Neural cell (in vitro differentiated cells): Measurements from ENCODE around the gene SP2. TPM values are rescaled to one million over a fixed set of nuclear protein-coding genes. Genes with fewer than 3 reads are reported as not detected.

Source experiments
- H2AFZ ChIP-seq: fragments of 200-600, 300-800 bp; sonication (generic), shearing (Covaris generic); 2 replicates; pipeline ENCODE4 v1.6.0; 2014; ENCODE audit warnings: low read depth, mild to moderate bottlenecking, antibody characterized with exemption, low read length, moderate library complexity
- H3F3A ChIP-seq: fragments of 200-600 bp; shearing (Covaris generic); 2 replicates; pipeline ENCODE4 v1.6.1; 2016; ENCODE audit warnings: mild to moderate bottlenecking, moderate library complexity, mixed read lengths, antibody characterized with exemption, low read length; ENCODE audit not compliant: insufficient read depth, poor library complexity, severe bottlenecking
- H3K27ac ChIP-seq: fragments of 200-600, 300-800 bp; sonication (generic), shearing (Covaris generic); 2 replicates; pipeline ENCODE4 v1.5.1; 2014; ENCODE audit warnings: mild to moderate bottlenecking, low read length, moderate library complexity
- H3K27me3 ChIP-seq: fragments of 300-800, 200-600 bp; sonication (generic), shearing (Covaris generic); 2 replicates; pipeline ENCODE4 v1.6.0; 2014; ENCODE audit warnings: mild to moderate bottlenecking, low read depth, low read length, moderate library complexity; ENCODE audit not compliant: insufficient read depth
- H3K36me3 ChIP-seq: fragments of 300-800, 200-600 bp; sonication (generic), shearing (Covaris generic); 2 replicates; pipeline ENCODE4 v1.5.1; 2014; ENCODE audit warnings: mild to moderate bottlenecking, antibody characterized with exemption, low read length, moderate library complexity; ENCODE audit not compliant: insufficient read depth
- H3K4me2 ChIP-seq: fragments of 300-800, 200-600 bp; sonication (generic), shearing (Covaris generic); 2 replicates; pipeline ENCODE4 v1.6.0; 2014; ENCODE audit warnings: mild to moderate bottlenecking, low read length
- H3K4me3 ChIP-seq: fragments of 300-800, 200-600 bp; sonication (generic), shearing (Covaris generic); 2 replicates; pipeline ENCODE4 v1.5.1; 2014; ENCODE audit warnings: mild to moderate bottlenecking, low read length, moderate library complexity
- H3K79me2 ChIP-seq: fragments of 200-600 bp; shearing (Covaris generic); replicated peaks from 2 replicates; pipeline ENCODE4 v1.6.0; 2014; ENCODE audit warnings: mild to moderate bottlenecking, low read length, moderate library complexity; ENCODE audit not compliant: insufficient read depth
- H3K9ac ChIP-seq: fragments of 300-800, 200-600 bp; sonication (generic), shearing (Covaris generic); 2 replicates; pipeline ENCODE4 v1.6.1; 2016; ENCODE audit warnings: mild to moderate bottlenecking, low read length, mixed read lengths
- H3K9me2 ChIP-seq: fragments of 200-600 bp; shearing (Covaris generic); 2 replicates; pipeline ENCODE4 v1.6.1; 2016; ENCODE audit warnings: mild to moderate bottlenecking, low read length, mixed read lengths; ENCODE audit not compliant: insufficient read depth
- H3K9me3 ChIP-seq: fragments of 200-600, 300-800 bp; sonication (generic), shearing (Covaris generic); 2 replicates; pipeline ENCODE4 v1.6.1; 2016; ENCODE audit warnings: mild to moderate bottlenecking, mixed run types, low read length, moderate library complexity, mixed read lengths
- H4K20me1 ChIP-seq: fragments of 200-600 bp; shearing (Covaris generic); 2 replicates; pipeline ENCODE4 v1.6.1; 2016; ENCODE audit warnings: mild to moderate bottlenecking, mixed run types; ENCODE audit not compliant: insufficient read depth
- EP300 ChIP-seq: fragments of 450-650 bp; conservative IDR thresholded peaks from 2 replicates; pipeline ENCODE4 v1.6.1; 2014; ENCODE audit warnings: antibody characterized with exemption, mild to moderate bottlenecking, moderate library complexity; ENCODE audit not compliant: poor library complexity, severe bottlenecking
- EZH2 ChIP-seq: fragments of 200-600, 300-800 bp; shearing (Covaris generic), sonication (generic); IDR thresholded peaks from 2 replicates; pipeline ENCODE4 v1.6.1; 2014; ENCODE audit warnings: antibody characterized with exemption, low read length, borderline replicate concordance, mild to moderate bottlenecking; ENCODE audit not compliant: insufficient read depth, poor library complexity, severe bottlenecking
- MXI1 ChIP-seq: fragments of 450-650 bp; conservative IDR thresholded peaks from 2 replicates; pipeline ENCODE4 v1.6.1; 2014; ENCODE audit warnings: antibody characterized with exemption, mild to moderate bottlenecking; ENCODE audit not compliant: poor library complexity, severe bottlenecking
- POLR2AphosphoS5 ChIP-seq: IDR thresholded peaks from 2 replicates; pipeline ENCODE4 v1.6.1; 2012
- RAD21 ChIP-seq: fragments of 450-650 bp; conservative IDR thresholded peaks from 2 replicates; pipeline ENCODE4 v1.6.1; 2014; ENCODE audit warnings: antibody characterized with exemption, mild to moderate bottlenecking, moderate library complexity
- SMC3 ChIP-seq: fragments of 450-650 bp; conservative IDR thresholded peaks from 2 replicates; pipeline ENCODE4 v1.6.1; 2014; ENCODE audit warnings: antibody characterized with exemption, mild to moderate bottlenecking, moderate library complexity; ENCODE audit not compliant: poor library complexity
- TAF1 ChIP-seq: IDR thresholded peaks from 2 replicates; pipeline ENCODE4 v1.6.1; 2012; ENCODE audit warnings: low read depth
- polyA plus RNA-seq: library from polyadenylated mRNA; depleted of rRNA; stranded (reverse); fragments of >200 nt; gene quantifications from 2 replicates; pipeline ENCODE4 v1.2.3, GENCODE V29; 2014
- TF ChIP-seq, protein P1 (sequence below): IDR thresholded peaks from 2 replicates; pipeline ENCODE4 v1.6.1; 2012; ENCODE audit warnings: borderline replicate concordance
- TF ChIP-seq, protein P2 (sequence below): fragments of 450-650 bp; IDR thresholded peaks from 2 replicates; pipeline ENCODE4 v1.5.1; 2014; ENCODE audit warnings: antibody characterized with exemption, mild to moderate bottlenecking, moderate library complexity; ENCODE audit not compliant: poor library complexity, severe bottlenecking

Gene SP2
- polyA plus RNA-seq, 1 donor from 2014 or later = 0.25 TPM

- Histone ChIP-seq H3K79me2 (peaks cover 4% of the 10 kb centered on the region), H3K9ac (no peak overlapping the region), H3K4me2 (no peak overlapping the region), H3K4me3 (no peak overlapping the region), H3K36me3 (no peaks in the 10 kb centered on the region), H3K27me3 (no peaks in the 10 kb centered on the region), H4K20me1 (no peaks in the 10 kb centered on the region), H3F3A (no peaks in the 10 kb centered on the region), H3K9me3 (no peaks in the 10 kb centered on the region), H3K9me2 (no peaks in the 10 kb centered on the region), H2AFZ (no peak overlapping the region), H3K27ac (no peak overlapping the region)
- TF ChIP-seq EZH2 (no peak), EP300 (no peak), POLR2AphosphoS5 (no peak), MXI1 (no peak)
Measured at GRCh38 chr17:47913050-47913449, 17.0 kb downstream of the SP2 start.

DNA sequence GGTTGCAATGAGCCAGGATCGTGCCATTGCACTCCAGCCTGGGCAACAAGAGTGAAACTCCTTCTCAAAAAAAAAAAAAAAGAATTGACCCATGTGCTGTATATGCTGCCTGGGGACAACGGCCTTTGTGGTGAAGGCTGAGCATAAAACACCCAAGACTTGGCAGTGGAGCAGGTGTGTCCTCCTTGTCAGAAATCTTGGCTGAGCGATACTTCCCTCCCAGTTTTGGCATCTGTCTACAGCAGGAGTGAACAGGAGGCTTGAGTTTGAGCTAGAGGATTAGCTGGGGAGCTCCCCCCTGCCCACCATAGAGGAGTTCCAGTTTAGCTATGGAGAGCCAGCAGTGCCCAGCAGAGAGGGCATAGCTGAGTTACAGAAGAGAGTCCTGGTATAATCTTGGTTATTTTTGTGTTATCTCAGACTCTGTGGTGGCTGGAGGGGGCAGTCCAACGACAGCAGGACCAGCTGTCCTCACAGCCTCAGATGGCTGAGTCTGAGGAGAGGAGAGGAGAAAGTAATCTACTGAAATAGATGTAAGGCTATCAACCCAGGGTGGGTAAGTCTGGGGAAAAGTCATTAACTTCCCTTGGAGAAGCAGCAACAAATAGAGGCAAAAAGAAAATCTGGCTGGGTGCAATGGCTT, 18.4 kb downstream of the SP2 start:
- Histone ChIP-seq H3K4me2 (no peak overlapping the region), H3K9ac (no peak overlapping the region), H3K36me3 (no peaks in the 10 kb centered on the region), H3K79me2 (peaks cover 4% of the 10 kb centered on the region), H3F3A (no peaks in the 10 kb centered on the region), H4K20me1 (no peaks in the 10 kb centered on the region), H3K4me3 (no peak overlapping the region), H3K27me3 (no peaks in the 10 kb centered on the region), H3K27ac (no peak overlapping the region), H2AFZ (no peak overlapping the region), H3K9me2 (no peaks in the 10 kb centered on the region), H3K9me3 (no peaks in the 10 kb centered on the region)
- TF ChIP-seq, protein P1, sequence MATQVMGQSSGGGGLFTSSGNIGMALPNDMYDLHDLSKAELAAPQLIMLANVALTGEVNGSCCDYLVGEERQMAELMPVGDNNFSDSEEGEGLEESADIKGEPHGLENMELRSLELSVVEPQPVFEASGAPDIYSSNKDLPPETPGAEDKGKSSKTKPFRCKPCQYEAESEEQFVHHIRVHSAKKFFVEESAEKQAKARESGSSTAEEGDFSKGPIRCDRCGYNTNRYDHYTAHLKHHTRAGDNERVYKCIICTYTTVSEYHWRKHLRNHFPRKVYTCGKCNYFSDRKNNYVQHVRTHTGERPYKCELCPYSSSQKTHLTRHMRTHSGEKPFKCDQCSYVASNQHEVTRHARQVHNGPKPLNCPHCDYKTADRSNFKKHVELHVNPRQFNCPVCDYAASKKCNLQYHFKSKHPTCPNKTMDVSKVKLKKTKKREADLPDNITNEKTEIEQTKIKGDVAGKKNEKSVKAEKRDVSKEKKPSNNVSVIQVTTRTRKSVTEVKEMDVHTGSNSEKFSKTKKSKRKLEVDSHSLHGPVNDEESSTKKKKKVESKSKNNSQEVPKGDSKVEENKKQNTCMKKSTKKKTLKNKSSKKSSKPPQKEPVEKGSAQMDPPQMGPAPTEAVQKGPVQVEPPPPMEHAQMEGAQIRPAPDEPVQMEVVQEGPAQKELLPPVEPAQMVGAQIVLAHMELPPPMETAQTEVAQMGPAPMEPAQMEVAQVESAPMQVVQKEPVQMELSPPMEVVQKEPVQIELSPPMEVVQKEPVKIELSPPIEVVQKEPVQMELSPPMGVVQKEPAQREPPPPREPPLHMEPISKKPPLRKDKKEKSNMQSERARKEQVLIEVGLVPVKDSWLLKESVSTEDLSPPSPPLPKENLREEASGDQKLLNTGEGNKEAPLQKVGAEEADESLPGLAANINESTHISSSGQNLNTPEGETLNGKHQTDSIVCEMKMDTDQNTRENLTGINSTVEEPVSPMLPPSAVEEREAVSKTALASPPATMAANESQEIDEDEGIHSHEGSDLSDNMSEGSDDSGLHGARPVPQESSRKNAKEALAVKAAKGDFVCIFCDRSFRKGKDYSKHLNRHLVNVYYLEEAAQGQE = no peak
- TF ChIP-seq MXI1 (no peak), SMC3 (no peak)

DNA sequence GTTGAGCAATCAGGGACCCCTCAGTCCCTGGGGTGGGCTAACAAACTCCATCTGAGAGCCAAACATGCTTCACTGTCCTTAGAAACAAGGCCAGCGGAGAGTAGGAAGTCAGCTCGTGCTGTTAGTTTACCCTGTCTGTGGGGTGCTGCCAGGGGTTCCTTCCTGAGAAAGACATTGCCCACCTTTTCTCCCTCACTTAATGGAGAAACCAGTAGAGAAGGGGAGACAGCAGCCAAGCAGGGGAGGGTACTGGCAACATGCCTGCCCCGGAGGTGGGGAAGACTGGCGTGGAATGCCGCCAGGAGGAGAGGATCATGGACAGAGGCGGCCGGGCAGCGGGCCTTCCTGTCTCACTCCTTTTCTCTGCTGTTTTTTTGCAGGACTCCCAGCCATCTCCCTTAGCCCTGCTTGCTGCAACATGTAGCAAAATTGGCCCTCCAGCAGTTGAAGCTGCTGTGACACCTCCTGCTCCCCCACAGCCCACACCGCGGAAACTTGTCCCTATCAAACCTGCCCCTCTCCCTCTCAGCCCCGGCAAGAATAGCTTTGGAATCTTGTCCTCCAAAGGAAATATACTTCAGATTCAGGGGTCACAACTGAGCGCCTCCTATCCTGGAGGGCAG, 19.9 kb downstream of the SP2 start:
- Histone ChIP-seq H3K27me3 (no peaks in the 10 kb centered on the region), H3K4me3 (no peak overlapping the region)

More for the DNA sequence above, 19.9 kb downstream of the SP2 start:
- Histone ChIP-seq H3K9ac (no peak overlapping the region), H2AFZ (no peak overlapping the region), H3K79me2 (no peaks in the 10 kb centered on the region), H3K36me3 (no peaks in the 10 kb centered on the region), H4K20me1 (no peaks in the 10 kb centered on the region), H3K9me2 (no peaks in the 10 kb centered on the region), H3K27ac (no peak overlapping the region), H3K9me3 (no peaks in the 10 kb centered on the region), H3F3A (no peaks in the 10 kb centered on the region), H3K4me2 (no peak overlapping the region)
- TF ChIP-seq, protein P2, sequence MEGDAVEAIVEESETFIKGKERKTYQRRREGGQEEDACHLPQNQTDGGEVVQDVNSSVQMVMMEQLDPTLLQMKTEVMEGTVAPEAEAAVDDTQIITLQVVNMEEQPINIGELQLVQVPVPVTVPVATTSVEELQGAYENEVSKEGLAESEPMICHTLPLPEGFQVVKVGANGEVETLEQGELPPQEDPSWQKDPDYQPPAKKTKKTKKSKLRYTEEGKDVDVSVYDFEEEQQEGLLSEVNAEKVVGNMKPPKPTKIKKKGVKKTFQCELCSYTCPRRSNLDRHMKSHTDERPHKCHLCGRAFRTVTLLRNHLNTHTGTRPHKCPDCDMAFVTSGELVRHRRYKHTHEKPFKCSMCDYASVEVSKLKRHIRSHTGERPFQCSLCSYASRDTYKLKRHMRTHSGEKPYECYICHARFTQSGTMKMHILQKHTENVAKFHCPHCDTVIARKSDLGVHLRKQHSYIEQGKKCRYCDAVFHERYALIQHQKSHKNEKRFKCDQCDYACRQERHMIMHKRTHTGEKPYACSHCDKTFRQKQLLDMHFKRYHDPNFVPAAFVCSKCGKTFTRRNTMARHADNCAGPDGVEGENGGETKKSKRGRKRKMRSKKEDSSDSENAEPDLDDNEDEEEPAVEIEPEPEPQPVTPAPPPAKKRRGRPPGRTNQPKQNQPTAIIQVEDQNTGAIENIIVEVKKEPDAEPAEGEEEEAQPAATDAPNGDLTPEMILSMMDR = no peak
- TF ChIP-seq TAF1 = no peak
- no peak for TF ChIP-seq SMC3
- no peak for TF ChIP-seq EZH2
- TF ChIP-seq, protein P1 = no peak
- no peak for TF ChIP-seq RAD21
- no peak for TF ChIP-seq MXI1
- no peak for TF ChIP-seq EP300
- no peak for TF ChIP-seq POLR2AphosphoS5
